A673 (cell line): ENCODE measurements around the gene MFAP3L. TPM values are rescaled to one million over a fixed set of nuclear protein-coding genes. Genes with fewer than 3 reads are reported as not detected.

Experiments
- BruUV-seq: library from RNA; stranded (reverse); fragments of 400-500 nt; replicated peaks from 2 replicates; lab custom pipeline; 2021; lab: Mats Ljungman, UMichigan
- CTCF ChIA-PET: fragments of 300-600 bp; sonication (Branson Sonifier 250); formaldehyde crosslinking; loops from one replicate; lab custom pipeline; 2022; ENCODE audit warnings: antibody characterized with exemption; lab: Charles Lee
- POLR2A ChIA-PET: fragments of 300-600 bp; sonication (Branson Sonifier 250); formaldehyde crosslinking; loops from one replicate; lab custom pipeline; 2022; ENCODE audit warnings: antibody characterized with exemption; ENCODE audit not compliant: low non-redundant PET; lab: Charles Lee
- DNase-seq: peaks from one replicate; pipeline ENCODE4 v3.0.0-alpha.2; 2015; ENCODE audit warnings: low spot score
- H3K27ac ChIP-seq: fragments of 200-600 bp; sonication (generic); 2 replicates; pipeline ENCODE4 v1.5.1; 2016; ENCODE audit warnings: mixed run types, low read depth, mild to moderate bottlenecking, mixed read lengths, antibody characterized with exemption, low read length; ENCODE audit not compliant: poor library complexity, severe bottlenecking
- H3K27me3 ChIP-seq: fragments of 200-600 bp; sonication (generic); replicated peaks from 2 replicates; pipeline ENCODE4 v1.6.1; 2017; ENCODE audit warnings: mixed run types, low read depth, mild to moderate bottlenecking, mixed read lengths, antibody characterized with exemption, low read length; ENCODE audit not compliant: insufficient read depth, poor library complexity
- H3K36me3 ChIP-seq: fragments of 200-600 bp; sonication (generic); 2 replicates; pipeline ENCODE4 v1.6.1; 2016; ENCODE audit warnings: mixed run types, mild to moderate bottlenecking, mixed read lengths, antibody characterized with exemption, low read length; ENCODE audit not compliant: insufficient read depth, poor library complexity, severe bottlenecking
- H3K4me1 ChIP-seq: fragments of 200-600 bp; sonication (generic); 2 replicates; pipeline ENCODE4 v1.6.1; 2017; ENCODE audit warnings: mixed run types, mild to moderate bottlenecking, mixed read lengths, antibody characterized with exemption, low read length; ENCODE audit not compliant: insufficient read depth, poor library complexity, severe bottlenecking
- H3K4me3 ChIP-seq: fragments of 200-600 bp; sonication (generic); 2 replicates; pipeline ENCODE4 v1.5.1; 2016; ENCODE audit warnings: low read depth, mixed run types, mild to moderate bottlenecking, mixed read lengths, low read length; ENCODE audit not compliant: poor library complexity, severe bottlenecking
- H3K9me3 ChIP-seq: fragments of 200-600 bp; sonication (generic); 2 replicates; pipeline ENCODE4 v1.6.1; 2016; ENCODE audit warnings: mixed run types, low read depth, mild to moderate bottlenecking, mixed read lengths, antibody characterized with exemption, low read length; ENCODE audit not compliant: poor library complexity, severe bottlenecking
- EZH2 ChIP-seq: fragments of 200-600 bp; sonication (generic); IDR thresholded peaks from 2 replicates; pipeline ENCODE4 v1.6.1; 2017; ENCODE audit warnings: borderline replicate concordance, low read depth, mild to moderate bottlenecking, mixed read lengths, antibody characterized with exemption, low read length; ENCODE audit not compliant: poor library complexity, severe bottlenecking
- intact Hi-C: fragments of 100-400 bp; cut with micrococcal nuclease; formaldehyde crosslinking; loops from one replicate; pipeline ENCODE4 v1.10.0; 2022; ENCODE audit not compliant: unreplicated experiment
- total RNA-seq: library from RNA; stranded (reverse); gene quantifications from 2 replicates; pipeline ENCODE4 v1.2.3, GENCODE V29; 2021
- TF ChIP-seq, protein P1 (sequence below): fragments of 300-800, 200-600 bp; sonication (generic); conservative IDR thresholded peaks from 2 replicates; pipeline ENCODE4 v1.5.1; 2017; ENCODE audit warnings: low read depth, mild to moderate bottlenecking, antibody characterized with exemption, low read length, moderate library complexity, mixed read lengths

The MFAP3L gene
- total RNA-seq, 1 experiment from 2014 or later = 7.6 TPM

- CTCF ChIA-PET = no interaction called here
- TF ChIP-seq EZH2 = no peak
- TF ChIP-seq, protein P1, sequence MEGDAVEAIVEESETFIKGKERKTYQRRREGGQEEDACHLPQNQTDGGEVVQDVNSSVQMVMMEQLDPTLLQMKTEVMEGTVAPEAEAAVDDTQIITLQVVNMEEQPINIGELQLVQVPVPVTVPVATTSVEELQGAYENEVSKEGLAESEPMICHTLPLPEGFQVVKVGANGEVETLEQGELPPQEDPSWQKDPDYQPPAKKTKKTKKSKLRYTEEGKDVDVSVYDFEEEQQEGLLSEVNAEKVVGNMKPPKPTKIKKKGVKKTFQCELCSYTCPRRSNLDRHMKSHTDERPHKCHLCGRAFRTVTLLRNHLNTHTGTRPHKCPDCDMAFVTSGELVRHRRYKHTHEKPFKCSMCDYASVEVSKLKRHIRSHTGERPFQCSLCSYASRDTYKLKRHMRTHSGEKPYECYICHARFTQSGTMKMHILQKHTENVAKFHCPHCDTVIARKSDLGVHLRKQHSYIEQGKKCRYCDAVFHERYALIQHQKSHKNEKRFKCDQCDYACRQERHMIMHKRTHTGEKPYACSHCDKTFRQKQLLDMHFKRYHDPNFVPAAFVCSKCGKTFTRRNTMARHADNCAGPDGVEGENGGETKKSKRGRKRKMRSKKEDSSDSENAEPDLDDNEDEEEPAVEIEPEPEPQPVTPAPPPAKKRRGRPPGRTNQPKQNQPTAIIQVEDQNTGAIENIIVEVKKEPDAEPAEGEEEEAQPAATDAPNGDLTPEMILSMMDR = no peak
- H3K4me3 ChIP-seq = no peak overlapping the region
- intact Hi-C loops = no loop called here
- H3K27me3 ChIP-seq = no peaks in the 10 kb centered on the region
- no peaks in the 10 kb centered on the region for H3K4me1 ChIP-seq
- no peaks in the 10 kb centered on the region for H3K36me3 ChIP-seq
- H3K9me3 ChIP-seq = no peaks in the 10 kb centered on the region
- POLR2A ChIA-PET = no interaction called here
- no TSS peak for BruUV-seq
- H3K27ac ChIP-seq = no peak overlapping the region
- no peak for DNase-seq
These were observed 22.8 kb downstream of the MFAP3L start for GRCh38 chr4:170003071-170004070.

DNA sequence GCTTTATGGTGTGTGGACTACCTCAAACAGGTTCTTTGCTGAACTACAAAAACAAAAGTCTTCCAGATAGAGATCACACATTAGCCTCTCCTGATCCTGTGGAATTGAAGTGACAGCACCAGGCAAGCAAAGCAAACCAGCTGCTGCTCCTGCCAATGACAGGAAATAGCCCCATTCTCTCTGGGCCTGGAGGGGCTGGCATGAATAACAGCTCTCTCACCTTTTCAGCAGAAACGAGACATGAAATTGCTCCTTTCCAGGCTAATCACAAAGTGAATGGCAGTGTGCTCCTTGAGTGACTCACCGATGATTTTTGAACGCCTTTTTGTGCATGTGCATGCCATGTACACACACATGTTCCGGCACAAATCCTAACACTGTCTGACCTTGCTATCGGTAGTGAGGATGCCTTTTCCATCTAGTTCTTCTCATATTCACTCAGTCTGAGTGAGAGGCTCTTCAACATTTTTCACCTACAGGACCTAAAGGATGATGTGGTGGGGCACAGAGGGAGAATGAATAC lies 24.4 kb downstream of the MFAP3L start:
- Histone ChIP-seq H3K36me3 (no peaks in the 10 kb centered on the region), H3K4me1 (no peaks in the 10 kb centered on the region), H3K4me3 (no peak overlapping the region), H3K27ac (no peak overlapping the region), H3K9me3 (no peaks in the 10 kb centered on the region), H3K27me3 (no peaks in the 10 kb centered on the region)
- TF ChIP-seq, protein P1 = no peak
- TF ChIP-seq EZH2 = no peak
- no TSS peak for BruUV-seq
- intact Hi-C loops = no loop called here
- ChIA-PET POLR2A (no interaction called here), CTCF (no interaction called here)
- DNase-seq = no peak

DNA sequence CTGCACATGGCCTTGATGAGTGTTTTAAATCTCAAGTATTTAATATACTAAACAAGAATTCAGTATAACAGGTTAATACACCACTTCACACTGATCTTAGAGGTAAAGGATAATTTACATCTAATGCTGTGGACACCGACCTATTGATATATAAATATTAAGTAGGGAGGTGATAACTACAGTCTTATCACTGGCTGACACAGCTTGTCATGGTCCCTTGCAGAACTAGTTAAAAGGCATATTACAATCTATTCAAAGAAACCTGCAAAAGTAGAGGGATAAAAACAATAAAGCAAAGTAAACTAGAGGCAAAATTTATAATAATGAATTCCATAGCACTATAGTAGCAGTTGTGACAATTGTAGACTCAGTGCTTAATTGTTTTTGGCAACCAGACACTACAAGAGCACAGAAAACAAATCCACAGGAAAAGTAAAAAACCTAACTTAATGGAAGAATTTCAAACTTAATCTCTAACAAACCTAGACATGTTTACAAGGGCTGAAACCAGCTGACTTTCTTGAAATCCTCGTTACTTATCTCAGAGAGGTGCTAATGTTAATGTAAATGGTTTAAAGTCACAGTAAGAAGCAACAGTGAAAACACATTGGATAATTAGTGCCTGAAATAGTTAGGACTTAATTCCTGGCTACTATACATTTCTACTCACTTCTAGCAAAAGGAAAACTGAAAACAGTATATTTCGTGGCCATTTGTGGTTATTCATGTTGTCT lies 25.0 kb downstream of the MFAP3L start:
- no peak for DNase-seq
- Histone ChIP-seq H3K9me3 (no peaks in the 10 kb centered on the region), H3K36me3 (no peaks in the 10 kb centered on the region), H3K27me3 (no peaks in the 10 kb centered on the region), H3K4me1 (no peaks in the 10 kb centered on the region), H3K27ac (no peak overlapping the region), H3K4me3 (no peak overlapping the region)
- intact Hi-C loops = no loop called here
- no TSS peak for BruUV-seq
- TF ChIP-seq, protein P1 = no peak
- no peak for TF ChIP-seq EZH2
- POLR2A ChIA-PET = no interaction called here
- CTCF ChIA-PET = no interaction called here
